GM21423 (cell line): ENCODE measurements around the gene ABCD3.

Source experiments
- ATAC-seq: cut with Tn5 transposase; IDR thresholded peaks from one replicate; pipeline ENCODE4 v1.9.1; 2021; ENCODE audit warnings: mild to moderate bottlenecking, moderate library complexity; ENCODE audit not compliant: unreplicated experiment

The ABCD3 gene

GRCh38 chr1:94456736-94457135, 38.5 kb downstream of the ABCD3 start:
- ATAC-seq: no peak

GRCh38 chr1:94462606-94463005, 44.4 kb downstream of the ABCD3 start:
- ATAC-seq: no peak

GRCh38 chr1:94463056-94463764, 45.0 kb downstream of the ABCD3 start:
- ATAC-seq: no peak

- no peak for ATAC-seq
Observed at GRCh38 chr1:94463765-94464330, 45.7 kb downstream of the ABCD3 start.

GRCh38 chr1:94468708-94469107, 50.5 kb downstream of the ABCD3 start:
- no peak for ATAC-seq

- no peak for ATAC-seq
Observed at GRCh38 chr1:94471271-94471670, 53.1 kb downstream of the ABCD3 start.

- no peak for ATAC-seq
Observed at GRCh38 chr1:94475232-94475631, 57.0 kb downstream of the ABCD3 start.

- ATAC-seq: no peak
Observed at GRCh38 chr1:94479682-94480081, 61.5 kb downstream of the ABCD3 start.

GRCh38 chr1:94481473-94481933, 63.3 kb downstream of the ABCD3 start:
- peak; percentile 90 for ATAC-seq

GRCh38 chr1:94486990-94487389, 68.8 kb downstream of the ABCD3 start:
- no peak for ATAC-seq

- no peak for ATAC-seq
Observed at GRCh38 chr1:94490556-94490955, 72.4 kb downstream of the ABCD3 start.

GRCh38 chr1:94496076-94496755, 78.0 kb downstream of the ABCD3 start:
- ATAC-seq: no peak

GRCh38 chr1:94501426-94501825, 83.2 kb downstream of the ABCD3 start:
- no peak for ATAC-seq

- no peak for ATAC-seq
Observed at GRCh38 chr1:94501935-94502334, 83.7 kb downstream of the ABCD3 start.

GRCh38 chr1:94503153-94503552, 85.0 kb downstream of the ABCD3 start:
- ATAC-seq: no peak

- ATAC-seq: no peak
Observed at GRCh38 chr1:94504601-94505000, 86.4 kb downstream of the ABCD3 start.

- no peak for ATAC-seq
Observed at GRCh38 chr1:94512816-94513215, 94.6 kb downstream of the ABCD3 start.

GRCh38 chr1:94514095-94514727, 96.0 kb downstream of the ABCD3 start:
- no peak for ATAC-seq

GRCh38 chr1:94515296-94515947, 97.2 kb downstream of the ABCD3 start:
- ATAC-seq: no peak

- no peak for ATAC-seq
Observed at GRCh38 chr1:94519351-94519750, 101.2 kb downstream of the ABCD3 start.

GRCh38 chr1:94522304-94522703, 104.1 kb downstream of the ABCD3 start:
- no peak for ATAC-seq
